GM18505 (cell line): Measurements from ENCODE around the gene CDC42BPB.

Experiments used
- ATAC-seq: cut with Tn5 transposase; IDR thresholded peaks from one replicate; pipeline ENCODE4 v1.9.1; 2021; ENCODE audit not compliant: unreplicated experiment
- POLR2A ChIP-seq: IDR thresholded peaks from 4 replicates; pipeline ENCODE4 v1.6.1; 2011; ENCODE audit warnings: borderline replicate concordance; ENCODE audit not compliant: insufficient read depth, insufficient read length; ENCODE audit errors: extremely low read depth

CDC42BPB gene, protein sequence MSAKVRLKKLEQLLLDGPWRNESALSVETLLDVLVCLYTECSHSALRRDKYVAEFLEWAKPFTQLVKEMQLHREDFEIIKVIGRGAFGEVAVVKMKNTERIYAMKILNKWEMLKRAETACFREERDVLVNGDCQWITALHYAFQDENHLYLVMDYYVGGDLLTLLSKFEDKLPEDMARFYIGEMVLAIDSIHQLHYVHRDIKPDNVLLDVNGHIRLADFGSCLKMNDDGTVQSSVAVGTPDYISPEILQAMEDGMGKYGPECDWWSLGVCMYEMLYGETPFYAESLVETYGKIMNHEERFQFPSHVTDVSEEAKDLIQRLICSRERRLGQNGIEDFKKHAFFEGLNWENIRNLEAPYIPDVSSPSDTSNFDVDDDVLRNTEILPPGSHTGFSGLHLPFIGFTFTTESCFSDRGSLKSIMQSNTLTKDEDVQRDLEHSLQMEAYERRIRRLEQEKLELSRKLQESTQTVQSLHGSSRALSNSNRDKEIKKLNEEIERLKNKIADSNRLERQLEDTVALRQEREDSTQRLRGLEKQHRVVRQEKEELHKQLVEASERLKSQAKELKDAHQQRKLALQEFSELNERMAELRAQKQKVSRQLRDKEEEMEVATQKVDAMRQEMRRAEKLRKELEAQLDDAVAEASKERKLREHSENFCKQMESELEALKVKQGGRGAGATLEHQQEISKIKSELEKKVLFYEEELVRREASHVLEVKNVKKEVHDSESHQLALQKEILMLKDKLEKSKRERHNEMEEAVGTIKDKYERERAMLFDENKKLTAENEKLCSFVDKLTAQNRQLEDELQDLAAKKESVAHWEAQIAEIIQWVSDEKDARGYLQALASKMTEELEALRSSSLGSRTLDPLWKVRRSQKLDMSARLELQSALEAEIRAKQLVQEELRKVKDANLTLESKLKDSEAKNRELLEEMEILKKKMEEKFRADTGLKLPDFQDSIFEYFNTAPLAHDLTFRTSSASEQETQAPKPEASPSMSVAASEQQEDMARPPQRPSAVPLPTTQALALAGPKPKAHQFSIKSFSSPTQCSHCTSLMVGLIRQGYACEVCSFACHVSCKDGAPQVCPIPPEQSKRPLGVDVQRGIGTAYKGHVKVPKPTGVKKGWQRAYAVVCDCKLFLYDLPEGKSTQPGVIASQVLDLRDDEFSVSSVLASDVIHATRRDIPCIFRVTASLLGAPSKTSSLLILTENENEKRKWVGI (N-terminal part only)

DNA sequence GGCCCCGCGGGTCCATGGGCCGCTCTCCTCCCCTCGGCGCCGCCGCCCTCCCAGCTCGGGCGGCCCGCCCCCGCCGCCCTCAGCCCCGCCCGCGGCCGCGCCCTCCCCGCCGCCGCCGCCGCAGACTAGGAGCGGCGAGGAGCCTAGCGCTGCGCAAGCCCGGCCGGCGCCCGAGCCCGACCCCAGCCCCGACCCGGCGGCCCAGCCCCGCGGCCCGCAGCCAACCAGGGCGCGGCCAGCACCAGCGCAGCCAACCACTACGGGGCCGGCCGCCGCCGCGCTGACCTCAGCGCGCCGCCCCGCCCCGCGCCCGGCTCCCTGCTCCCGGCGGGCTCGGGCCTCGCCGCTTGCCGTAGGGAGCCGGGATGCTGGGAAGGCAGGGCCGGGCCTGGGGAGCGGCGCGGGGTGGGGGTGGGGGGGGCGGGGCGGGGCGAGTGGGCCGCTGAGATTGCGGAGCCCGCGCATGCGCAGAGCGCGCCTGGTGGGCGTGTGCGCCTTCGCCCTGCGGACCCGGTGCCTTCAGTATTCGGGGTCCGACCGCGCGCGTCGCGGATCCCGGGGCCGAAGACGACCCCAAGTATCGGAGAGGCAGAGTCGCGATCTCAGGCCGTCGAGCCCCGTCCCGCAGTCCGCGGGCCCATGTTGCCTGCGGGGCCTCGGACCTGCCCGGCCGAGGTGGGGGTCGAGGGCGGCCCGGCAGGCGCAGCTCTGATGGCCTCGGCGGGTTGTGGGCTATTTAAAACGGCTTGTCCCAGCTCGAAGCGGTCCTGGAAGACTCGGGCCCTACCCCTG lies at the start of gene CDC42BPB:
CDC42BPB (minus strand) TSS at position 178 of the 792 bp plus-strand sequence. CDS start 376 bp downstream, outside the sequence.
- peak; percentile 68 for ATAC-seq
- no peak for TF ChIP-seq POLR2A

DNA sequence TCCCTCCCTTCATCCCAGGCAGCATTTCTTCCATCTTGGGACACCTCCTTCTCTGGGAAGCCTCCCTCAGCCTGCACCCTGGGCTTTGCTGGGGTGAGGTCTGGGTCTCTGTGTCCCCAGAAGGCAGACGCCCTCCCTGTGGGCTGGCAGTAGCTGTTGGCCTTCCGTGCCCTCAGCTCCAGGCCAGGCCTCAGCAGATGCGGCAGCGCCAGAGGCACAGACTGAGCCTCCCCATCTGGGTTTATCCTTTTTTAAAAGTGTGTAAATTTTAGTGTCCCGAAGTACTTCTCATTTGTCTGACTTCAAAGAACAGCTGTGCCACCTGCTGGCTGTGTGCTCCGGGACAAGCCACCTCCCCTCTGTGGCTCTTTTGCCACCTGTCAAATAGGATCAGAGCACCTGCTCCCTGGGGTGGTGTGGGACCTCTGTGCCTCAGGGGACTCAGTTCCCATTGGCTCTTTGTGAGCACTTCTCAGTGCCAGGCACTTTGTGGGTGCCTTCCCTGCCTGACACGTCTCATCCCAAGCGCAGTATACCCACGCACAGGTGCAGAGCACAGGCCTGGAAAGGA lies 48.3 kb upstream of the CDC42BPB start:
- no peak for ATAC-seq
- TF ChIP-seq POLR2A: no peak

- no peak for ATAC-seq
- TF ChIP-seq POLR2A: no peak
These were observed 47.5 kb upstream of the CDC42BPB start for GRCh38 chr14:103104654-103105452.

GRCh38 chr14:103104389-103104653 lies 47.0 kb upstream of the CDC42BPB start:
- no peak for ATAC-seq
- no peak for TF ChIP-seq POLR2A

DNA sequence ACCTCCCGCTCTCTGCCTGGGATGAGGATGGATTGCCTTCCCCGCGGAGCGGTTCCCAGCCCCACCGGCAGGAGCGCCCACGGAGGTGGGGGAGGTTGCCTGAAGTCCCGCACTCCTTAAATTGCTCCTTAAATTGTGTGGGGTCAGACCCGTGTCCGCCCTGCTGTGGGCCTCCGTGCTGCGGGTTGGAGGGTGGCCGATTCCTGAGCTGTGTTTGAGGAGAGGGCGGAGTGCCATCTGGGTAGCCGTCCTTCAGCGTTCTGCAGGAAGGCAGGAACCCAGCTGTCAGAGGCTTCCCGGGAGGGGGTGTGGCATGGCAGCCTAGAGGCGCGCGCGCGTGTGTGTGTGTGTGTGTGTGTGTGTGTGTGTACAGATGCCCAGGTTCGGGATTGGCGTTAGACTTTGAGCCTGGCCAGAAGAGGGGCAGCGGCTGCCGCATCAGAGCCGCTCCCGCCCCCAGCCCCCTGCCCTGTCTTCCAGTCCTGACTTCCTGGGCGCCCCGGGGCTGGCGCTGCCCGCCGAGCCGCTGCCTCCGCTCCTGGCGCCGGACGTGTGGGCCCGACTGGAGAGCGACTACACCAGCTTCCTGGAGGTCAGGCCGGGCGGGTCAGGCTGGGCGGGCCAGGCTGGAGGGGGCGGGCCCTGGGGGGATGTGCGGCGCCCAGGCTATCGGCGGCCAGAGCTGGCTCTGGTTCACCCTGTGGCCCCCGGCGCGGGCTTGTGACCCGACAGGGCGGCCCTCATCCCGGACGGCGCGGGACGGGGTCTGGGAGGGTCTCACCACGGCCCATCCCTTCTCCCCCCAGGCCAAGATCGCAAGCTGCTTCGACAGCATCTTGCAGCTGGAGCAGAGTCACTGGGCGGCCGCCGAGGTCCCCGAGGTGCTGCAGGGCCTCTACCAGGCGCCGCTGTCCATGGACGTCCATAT lies 46.4 kb upstream of the CDC42BPB start:
- no peak for ATAC-seq

DNA sequence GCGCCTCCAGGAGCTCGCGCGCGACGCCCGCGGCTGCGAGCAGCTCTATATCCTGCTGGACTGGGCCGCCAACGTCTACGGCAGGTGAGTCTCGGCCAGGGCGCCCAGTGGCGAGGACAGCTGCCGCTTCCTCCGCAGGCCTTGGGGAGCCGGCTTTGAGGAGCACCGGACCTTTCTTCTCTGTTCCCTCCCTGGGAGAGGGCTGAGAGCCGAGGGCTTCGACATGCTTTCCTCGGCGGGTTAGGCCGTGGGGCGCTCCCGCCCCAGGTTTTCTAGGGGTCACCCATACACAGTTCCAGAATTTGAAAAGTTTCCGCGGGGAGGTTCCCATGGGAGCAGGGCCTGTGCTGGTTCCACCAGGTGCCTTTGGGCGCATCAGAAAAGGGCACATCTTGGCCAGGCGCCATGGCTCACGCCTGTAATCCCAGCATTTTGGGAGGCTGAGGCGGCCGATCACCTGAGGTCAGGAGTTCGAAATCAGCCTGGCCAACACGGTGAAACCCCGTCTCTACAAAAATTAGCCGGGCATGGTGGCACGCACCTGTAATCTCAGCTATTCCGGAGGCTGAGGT lies 45.4 kb upstream of the CDC42BPB start:
- ATAC-seq: no peak
- TF ChIP-seq POLR2A: no peak

More for the DNA sequence above, 46.4 kb upstream of the CDC42BPB start:
- no peak for TF ChIP-seq POLR2A

GRCh38 chr14:103101963-103102688 lies 44.8 kb upstream of the CDC42BPB start:
- TF ChIP-seq POLR2A: no peak
- ATAC-seq: no peak

- TF ChIP-seq POLR2A: no peak
- no peak for ATAC-seq
These were observed 44.1 kb upstream of the CDC42BPB start for GRCh38 chr14:103101257-103101962.
